ENCODE results near the gene HGS.

DNA sequence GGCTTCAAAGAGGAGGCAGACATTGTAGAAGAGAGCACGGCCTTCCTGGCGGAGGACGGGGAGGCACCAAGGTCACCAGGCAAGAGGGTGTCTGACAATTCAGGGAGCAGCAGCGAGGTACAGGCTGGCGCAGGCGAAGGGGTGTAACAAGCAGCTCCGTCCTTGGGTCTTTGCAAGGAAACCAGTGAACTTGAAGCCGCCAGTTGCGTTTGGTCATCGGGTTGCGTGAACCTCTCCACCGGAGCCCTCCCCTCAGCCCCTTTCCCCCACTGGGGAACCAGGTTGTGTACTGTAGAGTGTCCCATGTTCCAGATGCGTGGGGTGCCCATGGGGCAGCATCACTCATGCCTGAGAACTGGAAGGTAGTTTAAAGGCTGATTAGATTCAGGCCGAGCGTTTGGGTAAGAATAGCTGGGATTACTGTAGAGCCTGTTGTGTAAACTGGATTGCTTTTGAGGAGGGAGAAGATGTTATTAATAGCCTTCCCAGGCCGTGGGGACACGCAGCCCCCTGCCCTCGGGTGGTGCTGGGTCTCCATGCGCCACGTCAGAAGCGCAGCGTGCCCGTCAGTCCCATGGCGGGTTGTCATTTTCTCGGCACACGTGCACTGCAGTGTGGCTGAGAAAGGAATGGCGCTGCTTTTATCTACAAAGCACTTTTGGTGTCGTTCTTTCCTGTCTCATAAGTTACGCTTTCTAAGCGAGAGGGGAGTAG, 21.9 kb downstream of the HGS start:
- TF ChIP-seq, protein P1, sequence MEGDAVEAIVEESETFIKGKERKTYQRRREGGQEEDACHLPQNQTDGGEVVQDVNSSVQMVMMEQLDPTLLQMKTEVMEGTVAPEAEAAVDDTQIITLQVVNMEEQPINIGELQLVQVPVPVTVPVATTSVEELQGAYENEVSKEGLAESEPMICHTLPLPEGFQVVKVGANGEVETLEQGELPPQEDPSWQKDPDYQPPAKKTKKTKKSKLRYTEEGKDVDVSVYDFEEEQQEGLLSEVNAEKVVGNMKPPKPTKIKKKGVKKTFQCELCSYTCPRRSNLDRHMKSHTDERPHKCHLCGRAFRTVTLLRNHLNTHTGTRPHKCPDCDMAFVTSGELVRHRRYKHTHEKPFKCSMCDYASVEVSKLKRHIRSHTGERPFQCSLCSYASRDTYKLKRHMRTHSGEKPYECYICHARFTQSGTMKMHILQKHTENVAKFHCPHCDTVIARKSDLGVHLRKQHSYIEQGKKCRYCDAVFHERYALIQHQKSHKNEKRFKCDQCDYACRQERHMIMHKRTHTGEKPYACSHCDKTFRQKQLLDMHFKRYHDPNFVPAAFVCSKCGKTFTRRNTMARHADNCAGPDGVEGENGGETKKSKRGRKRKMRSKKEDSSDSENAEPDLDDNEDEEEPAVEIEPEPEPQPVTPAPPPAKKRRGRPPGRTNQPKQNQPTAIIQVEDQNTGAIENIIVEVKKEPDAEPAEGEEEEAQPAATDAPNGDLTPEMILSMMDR (IDR thresholded peaks at IDR 0.05), result no peak
- TF ChIP-seq POLR2A (IDR thresholded peaks at IDR 0.05), result no peak

Measured in vagina (tissue), 2 donors.